OCI-LY7 (cell line): ENCODE data around the gene SERAC1.

ENCODE experiments used
- EZH2phosphoT487 ChIP-seq: fragments of 200-600 bp; sonication (generic); IDR thresholded peaks from 2 replicates; pipeline ENCODE4 v1.6.1; 2018; ENCODE audit warnings: low read depth, borderline replicate concordance, mild to moderate bottlenecking, mixed run types, antibody characterized with exemption, low read length, moderate library complexity, mixed read lengths
- TF ChIP-seq, protein P1 (sequence below): fragments of 200-600 bp; sonication (generic); conservative IDR thresholded peaks from 2 replicates; pipeline ENCODE4 v1.5.1; 2014; ENCODE audit warnings: mild to moderate bottlenecking, antibody characterized with exemption, low read length, moderate library complexity, mixed read lengths

GRCh38 chr6:158153576-158153975, 14.5 kb downstream of the SERAC1 start:
- TF ChIP-seq, protein P1, sequence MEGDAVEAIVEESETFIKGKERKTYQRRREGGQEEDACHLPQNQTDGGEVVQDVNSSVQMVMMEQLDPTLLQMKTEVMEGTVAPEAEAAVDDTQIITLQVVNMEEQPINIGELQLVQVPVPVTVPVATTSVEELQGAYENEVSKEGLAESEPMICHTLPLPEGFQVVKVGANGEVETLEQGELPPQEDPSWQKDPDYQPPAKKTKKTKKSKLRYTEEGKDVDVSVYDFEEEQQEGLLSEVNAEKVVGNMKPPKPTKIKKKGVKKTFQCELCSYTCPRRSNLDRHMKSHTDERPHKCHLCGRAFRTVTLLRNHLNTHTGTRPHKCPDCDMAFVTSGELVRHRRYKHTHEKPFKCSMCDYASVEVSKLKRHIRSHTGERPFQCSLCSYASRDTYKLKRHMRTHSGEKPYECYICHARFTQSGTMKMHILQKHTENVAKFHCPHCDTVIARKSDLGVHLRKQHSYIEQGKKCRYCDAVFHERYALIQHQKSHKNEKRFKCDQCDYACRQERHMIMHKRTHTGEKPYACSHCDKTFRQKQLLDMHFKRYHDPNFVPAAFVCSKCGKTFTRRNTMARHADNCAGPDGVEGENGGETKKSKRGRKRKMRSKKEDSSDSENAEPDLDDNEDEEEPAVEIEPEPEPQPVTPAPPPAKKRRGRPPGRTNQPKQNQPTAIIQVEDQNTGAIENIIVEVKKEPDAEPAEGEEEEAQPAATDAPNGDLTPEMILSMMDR = no peak
- TF ChIP-seq EZH2phosphoT487 = no peak
